ENCODE results near the gene HDAC4. TPM values are rescaled to one million over a fixed set of nuclear protein-coding genes. Genes with fewer than 3 reads are reported as not detected.

The HDAC4 gene
- total RNA-seq, 1 experiment from 2014 or later: 5.6 TPM

- no peak for DNase-seq (ENCODE audit: low read depth)
- in situ Hi-C loops (cut with HindIII; ENCODE audit: low pct_unique_long_range_greater_than_20kb, low sequenced_read_pairs): no loop called here
Measured at GRCh38 chr2:239273280-239274234, 127.3 kb downstream of the HDAC4 start.

GRCh38 chr2:239272626-239273025 lies 128.2 kb downstream of the HDAC4 start:
- no peak for DNase-seq (ENCODE audit: low read depth)
- in situ Hi-C loops (cut with HindIII; ENCODE audit: low pct_unique_long_range_greater_than_20kb, low sequenced_read_pairs): no loop called here

GRCh38 chr2:239271882-239272281 lies 128.9 kb downstream of the HDAC4 start:
- in situ Hi-C loops (cut with HindIII; ENCODE audit: low pct_unique_long_range_greater_than_20kb, low sequenced_read_pairs): no loop called here

GRCh38 chr2:239271471-239271870 lies 129.3 kb downstream of the HDAC4 start:
- in situ Hi-C loops (cut with HindIII; ENCODE audit: low pct_unique_long_range_greater_than_20kb, low sequenced_read_pairs): no loop called here

More at GRCh38 chr2:239271882-239272281, 128.9 kb downstream of the HDAC4 start:
- DNase-seq (ENCODE audit: low read depth): no peak

GRCh38 chr2:239269916-239270315 lies 130.9 kb downstream of the HDAC4 start:
- DNase-seq (ENCODE audit: low read depth): no peak
- in situ Hi-C loops (cut with HindIII; ENCODE audit: low pct_unique_long_range_greater_than_20kb, low sequenced_read_pairs): no loop called here

More at GRCh38 chr2:239271471-239271870, 129.3 kb downstream of the HDAC4 start:
- no peak for DNase-seq (ENCODE audit: low read depth)

- DNase-seq (ENCODE audit: low read depth): no peak
- in situ Hi-C loops (cut with HindIII; ENCODE audit: low pct_unique_long_range_greater_than_20kb, low sequenced_read_pairs): no loop called here
Measured at GRCh38 chr2:239269173-239269885, 131.5 kb downstream of the HDAC4 start.

- in situ Hi-C loops (cut with HindIII; ENCODE audit: low pct_unique_long_range_greater_than_20kb, low sequenced_read_pairs): no loop called here
- no peak for DNase-seq (ENCODE audit: low read depth)
Measured at GRCh38 chr2:239268549-239268948, 132.3 kb downstream of the HDAC4 start.

- in situ Hi-C loops (cut with HindIII; ENCODE audit: low pct_unique_long_range_greater_than_20kb, low sequenced_read_pairs): no loop called here
- DNase-seq (ENCODE audit: low read depth): no peak
Measured at GRCh38 chr2:239268082-239268481, 132.7 kb downstream of the HDAC4 start.

GRCh38 chr2:239267288-239267951 lies 133.4 kb downstream of the HDAC4 start:
- in situ Hi-C loops (cut with HindIII; ENCODE audit: low pct_unique_long_range_greater_than_20kb, low sequenced_read_pairs): no loop called here

GRCh38 chr2:239266779-239267287 lies 134.0 kb downstream of the HDAC4 start:
- in situ Hi-C loops (cut with HindIII; ENCODE audit: low pct_unique_long_range_greater_than_20kb, low sequenced_read_pairs): no loop called here
- DNase-seq (ENCODE audit: low read depth): no peak

More at GRCh38 chr2:239267288-239267951, 133.4 kb downstream of the HDAC4 start:
- DNase-seq (ENCODE audit: low read depth): no peak

- in situ Hi-C loops (cut with HindIII; ENCODE audit: low pct_unique_long_range_greater_than_20kb, low sequenced_read_pairs): no loop called here
- DNase-seq (ENCODE audit: low read depth): no peak
Measured at GRCh38 chr2:239266434-239266766, 134.4 kb downstream of the HDAC4 start.

GRCh38 chr2:239265681-239266433 lies 135.0 kb downstream of the HDAC4 start:
- in situ Hi-C loops (cut with HindIII; ENCODE audit: low pct_unique_long_range_greater_than_20kb, low sequenced_read_pairs): no loop called here
- DNase-seq (ENCODE audit: low read depth): no peak

- in situ Hi-C loops (cut with HindIII; ENCODE audit: low pct_unique_long_range_greater_than_20kb, low sequenced_read_pairs): no loop called here
- DNase-seq (ENCODE audit: low read depth): peak; percentile 72
Measured at GRCh38 chr2:239264838-239265651, 135.8 kb downstream of the HDAC4 start.

- DNase-seq (ENCODE audit: low read depth): no peak
- in situ Hi-C loops (cut with HindIII; ENCODE audit: low pct_unique_long_range_greater_than_20kb, low sequenced_read_pairs): no loop called here
Measured at GRCh38 chr2:239264492-239264837, 136.4 kb downstream of the HDAC4 start.

- in situ Hi-C loops (cut with HindIII; ENCODE audit: low pct_unique_long_range_greater_than_20kb, low sequenced_read_pairs): no loop called here
- DNase-seq (ENCODE audit: low read depth): no peak
Measured at GRCh38 chr2:239263669-239264491, 136.9 kb downstream of the HDAC4 start.

- DNase-seq (ENCODE audit: low read depth): no peak
- in situ Hi-C loops (cut with HindIII; ENCODE audit: low pct_unique_long_range_greater_than_20kb, low sequenced_read_pairs): no loop called here
Measured at GRCh38 chr2:239263231-239263630, 137.6 kb downstream of the HDAC4 start.

Measured in Caki2 (cell line).